HG02840 (cell line): ENCODE data around the gene GLT6D1.

ENCODE experiments used
- ATAC-seq: cut with Tn5 transposase; IDR thresholded peaks from one replicate; pipeline ENCODE4 v1.9.1; 2021; ENCODE audit warnings: mild to moderate bottlenecking, moderate library complexity, moderate number of reproducible peaks; ENCODE audit not compliant: unreplicated experiment, low FRiP score

GLT6D1 gene

GRCh38 chr9:135666534-135667462 is 27.5 kb upstream of the GLT6D1 start:
- no peak for ATAC-seq

GRCh38 chr9:135665795-135666189 is 26.5 kb upstream of the GLT6D1 start:
- ATAC-seq: no peak

- no peak for ATAC-seq
These were observed 25.8 kb upstream of the GLT6D1 start for GRCh38 chr9:135664801-135665794.

GRCh38 chr9:135664266-135664665 is 24.9 kb upstream of the GLT6D1 start:
- ATAC-seq: no peak

GRCh38 chr9:135663857-135664256 is 24.5 kb upstream of the GLT6D1 start:
- ATAC-seq: no peak

- ATAC-seq: no peak
These were observed 24.1 kb upstream of the GLT6D1 start for GRCh38 chr9:135663451-135663770.

GRCh38 chr9:135662758-135663450 is 23.6 kb upstream of the GLT6D1 start, which contains the start of gene LCN9:
TSS of gene LCN9 (plus strand) at chr9:135663309. CDS start at chr9:135663322, 13 bp downstream.
- ATAC-seq: no peak

GRCh38 chr9:135661816-135662560 is 22.6 kb upstream of the GLT6D1 start:
- no peak for ATAC-seq

GRCh38 chr9:135660407-135660806 is 21.1 kb upstream of the GLT6D1 start:
- ATAC-seq: no peak

- no peak for ATAC-seq
These were observed 19.9 kb upstream of the GLT6D1 start for GRCh38 chr9:135659252-135659651.

GRCh38 chr9:135657416-135657815 is 18.1 kb upstream of the GLT6D1 start:
- ATAC-seq: no peak

- ATAC-seq: no peak
These were observed 16.0 kb upstream of the GLT6D1 start for GRCh38 chr9:135655317-135655716.

- ATAC-seq: no peak
These were observed 11.1 kb upstream of the GLT6D1 start for GRCh38 chr9:135650408-135650807.

- ATAC-seq: no peak
These were observed 10.2 kb upstream of the GLT6D1 start for GRCh38 chr9:135649508-135649907.

GRCh38 chr9:135648494-135649410 is 9.4 kb upstream of the GLT6D1 start:
- ATAC-seq: no peak

GRCh38 chr9:135647884-135648283 is 8.5 kb upstream of the GLT6D1 start:
- ATAC-seq: no peak

- no peak for ATAC-seq
These were observed 5.4 kb upstream of the GLT6D1 start for GRCh38 chr9:135644631-135645218.

- no peak for ATAC-seq
These were observed 2.4 kb upstream of the GLT6D1 start for GRCh38 chr9:135641745-135642144.
